CD4-positive, alpha-beta T cell treated with Interleukin-6 at 100 ng/mL for 8 hours (primary cell): ENCODE measurements around the gene P2RX5.
"Not testable (repeated sequence)": the region's sequence is repeated elsewhere in the genome, so short reads cannot be mapped to it uniquely, and the experiment has no call there.

Experiments used
- DNase-seq: peaks from one replicate; pipeline ENCODE4 v3.0.0-alpha.2; 2020; ENCODE audit warnings: mixed read lengths, low spot score

The P2RX5 gene

GRCh38 chr17:3695723-3696411 lies at the start of gene P2RX5:
P2RX5 (minus strand) TSS chr17:3696155; CDS start chr17:3696005, 150 bp downstream.
- DNase-seq, result peak; percentile 44

GRCh38 chr17:3745071-3745470 lies 49.1 kb upstream of the P2RX5 start:
- DNase-seq, result no peak

- no peak for DNase-seq
Observed at GRCh38 chr17:3744014-3744413, 48.1 kb upstream of the P2RX5 start.

GRCh38 chr17:3740611-3741073 lies 44.7 kb upstream of the P2RX5 start:
- DNase-seq, result peak; percentile 57

- no peak for DNase-seq
Observed at GRCh38 chr17:3739422-3740124, 43.6 kb upstream of the P2RX5 start.

GRCh38 chr17:3738562-3739295 lies 42.8 kb upstream of the P2RX5 start:
- DNase-seq, result peak; percentile 73

GRCh38 chr17:3735515-3735914 lies 39.6 kb upstream of the P2RX5 start:
- no peak for DNase-seq

GRCh38 chr17:3734911-3735276 lies 38.9 kb upstream of the P2RX5 start:
- DNase-seq, result not testable (repeated sequence)

- no peak for DNase-seq
Observed at GRCh38 chr17:3732210-3732621, 36.3 kb upstream of the P2RX5 start.

- no peak for DNase-seq
Observed at GRCh38 chr17:3730881-3731429, 35.0 kb upstream of the P2RX5 start.

GRCh38 chr17:3729881-3730280 lies 33.9 kb upstream of the P2RX5 start:
- no peak for DNase-seq

GRCh38 chr17:3728099-3728498 lies 32.1 kb upstream of the P2RX5 start:
- not testable (repeated sequence) for DNase-seq

- no peak for DNase-seq
Observed at GRCh38 chr17:3727041-3727440, 31.1 kb upstream of the P2RX5 start.

- DNase-seq, result no peak
Observed at GRCh38 chr17:3724378-3725077, 28.6 kb upstream of the P2RX5 start.

- peak; percentile 90 for DNase-seq
Observed at GRCh38 chr17:3723556-3724377, 27.8 kb upstream of the P2RX5 start, which contains the start of gene HASPIN. HASPIN (plus strand) TSS chr17:3723903; CDS start chr17:3723936, 33 bp downstream.

- DNase-seq, result no peak
Observed at GRCh38 chr17:3723188-3723555, 27.2 kb upstream of the P2RX5 start.

- DNase-seq, result no peak
Observed at GRCh38 chr17:3722716-3723115, 26.8 kb upstream of the P2RX5 start.

- no peak for DNase-seq
Observed at GRCh38 chr17:3719265-3719664, 23.3 kb upstream of the P2RX5 start.

GRCh38 chr17:3718201-3718600 lies 22.2 kb upstream of the P2RX5 start:
- DNase-seq, result no peak

- DNase-seq, result no peak
Observed at GRCh38 chr17:3715296-3715695, 19.3 kb upstream of the P2RX5 start.
